ENCODE measurements around the gene COX8C. TPM values are rescaled to one million over a fixed set of nuclear protein-coding genes. Genes with fewer than 3 reads are reported as not detected.

Gene COX8C
- total RNA-seq, 3 donors from 2014 or later: not detected

- intact Hi-C loops (cut with DNase I, micrococcal nuclease): no loop called here
- Histone ChIP-seq H3K36me3 (ENCODE audit: low read depth) (no peaks in the 10 kb centered on the region), H3K4me3 (no peak overlapping the region), H3K4me1 (ENCODE audit: low read depth) (peaks cover 20% of the 10 kb centered on the region), H3K9me3 (no peaks in the 10 kb centered on the region)
- ATAC-seq: peak; percentile 66
- TF ChIP-seq CTCF (IDR thresholded peaks at IDR 0.05): no peak
- DNase-seq: no peak
These were observed 37.5 kb upstream of the COX8C start for GRCh38 chr14:93309427-93309966.

GRCh38 chr14:93311082-93311481 is 35.9 kb upstream of the COX8C start:
- ATAC-seq: no peak
- intact Hi-C loops (cut with DNase I, micrococcal nuclease): no loop called here

GRCh38 chr14:93315575-93315974 is 31.4 kb upstream of the COX8C start:
- Histone ChIP-seq H3K36me3 (ENCODE audit: low read depth) (no peaks in the 10 kb centered on the region), H3K4me1 (ENCODE audit: low read depth) (peaks cover 15% of the 10 kb centered on the region), H3K9me3 (no peaks in the 10 kb centered on the region), H3K4me3 (no peak overlapping the region)
- intact Hi-C loops (cut with DNase I, micrococcal nuclease): no loop called here
- DNase-seq (no peak), ATAC-seq (no peak)
- no peak for TF ChIP-seq CTCF (IDR thresholded peaks at IDR 0.05)

More at GRCh38 chr14:93311082-93311481, 35.9 kb upstream of the COX8C start:
- H3K4me1 ChIP-seq (ENCODE audit: low read depth): peaks cover 16% of the 10 kb centered on the region
- H3K4me3 ChIP-seq: no peak overlapping the region
- no peaks in the 10 kb centered on the region for H3K9me3 ChIP-seq
- no peaks in the 10 kb centered on the region for H3K36me3 ChIP-seq (ENCODE audit: low read depth)
- TF ChIP-seq CTCF (IDR thresholded peaks at IDR 0.05): no peak
- no peak for DNase-seq

- no peak for ATAC-seq
- intact Hi-C loops (cut with DNase I, micrococcal nuclease): no loop called here
- DNase-seq: no peak
- no peak overlapping the region for H3K4me3 ChIP-seq
- no peaks in the 10 kb centered on the region for H3K9me3 ChIP-seq
- peaks cover 15% of the 10 kb centered on the region for H3K4me1 ChIP-seq (ENCODE audit: low read depth)
- TF ChIP-seq CTCF (IDR thresholded peaks at IDR 0.05): no peak
- no peaks in the 10 kb centered on the region for H3K36me3 ChIP-seq (ENCODE audit: low read depth)
These were observed 30.3 kb upstream of the COX8C start for GRCh38 chr14:93316716-93317115.

GRCh38 chr14:93317210-93317874 is 29.6 kb upstream of the COX8C start:
- Histone ChIP-seq H3K9me3 (no peaks in the 10 kb centered on the region), H3K4me1 (ENCODE audit: low read depth) (peaks cover 15% of the 10 kb centered on the region), H3K36me3 (ENCODE audit: low read depth) (no peaks in the 10 kb centered on the region), H3K4me3 (no peak overlapping the region)
- peak in 2 of 3 donors; percentile 37 to 39 for DNase-seq
- ATAC-seq: peak; percentile 89
- intact Hi-C loops (cut with DNase I, micrococcal nuclease): no loop called here
- no peak for TF ChIP-seq CTCF (IDR thresholded peaks at IDR 0.05)

Data from mucosa of descending colon (tissue), 3 donors.